Left lobe of liver (tissue), 2 donors: Measurements from ENCODE around the gene HYCC1. TPM values are rescaled to one million over a fixed set of nuclear protein-coding genes. Genes with fewer than 3 reads are reported as not detected.
"Not testable (repeated sequence)": the region's sequence is repeated elsewhere in the genome, so short reads cannot be mapped to it uniquely, and the experiment has no call there.

Experiments used
- ATAC-seq: fragments of 200-7000 bp; cut with Tn5 transposase; one replicate; pipeline ENCODE4 v1.9.1; 2020; ENCODE audit warnings: mild to moderate bottlenecking, moderate library complexity
- DNase-seq: peaks from one replicate; pipeline ENCODE4 v3.0.0-alpha.2; 2020; ENCODE audit warnings: low spot score
- total RNA-seq: library from RNA; stranded (reverse); gene quantifications from one replicate; pipeline ENCODE4 v1.2.1, GENCODE V29; 2021
- donor health status: DM: no; HTN: no; CAD: no; lungs with moderate emphysema.
- donor health status: DM: no; HTN: yes; CAD: no.

The HYCC1 gene
- total RNA-seq = 14.7 TPM

GRCh38 chr7:23013715-23014649, at the start of gene HYCC1:
Gene HYCC1 (minus strand): TSS chr7:23014130. CDS start chr7:22991111, 23,019 bp downstream.
- peak; percentile 96 for ATAC-seq
- DNase-seq = peak; percentile 99

GRCh38 chr7:23062452-23062851, 48.5 kb upstream of the HYCC1 start:
- DNase-seq (no peak), ATAC-seq (no peak)

GRCh38 chr7:23061327-23061726, 47.4 kb upstream of the HYCC1 start:
- DNase-seq (no peak), ATAC-seq (no peak)

- DNase-seq (no peak), ATAC-seq (no peak)
Observed at GRCh38 chr7:23058408-23059096, 44.6 kb upstream of the HYCC1 start.

GRCh38 chr7:23055582-23056178, 41.8 kb upstream of the HYCC1 start:
- DNase-seq (peak; percentile 48), ATAC-seq (peak; percentile 96)

GRCh38 chr7:23051124-23051485, 37.2 kb upstream of the HYCC1 start:
- not testable (repeated sequence) for ATAC-seq, DNase-seq

- not testable (repeated sequence) for DNase-seq, ATAC-seq
Observed at GRCh38 chr7:23046336-23046735, 32.4 kb upstream of the HYCC1 start.

- not testable (repeated sequence) for DNase-seq
Observed at GRCh38 chr7:23045086-23045485, 31.2 kb upstream of the HYCC1 start.

GRCh38 chr7:23044581-23044980, 30.7 kb upstream of the HYCC1 start:
- no peak for ATAC-seq
- no peak for DNase-seq

More at GRCh38 chr7:23045086-23045485, 31.2 kb upstream of the HYCC1 start:
- not testable (repeated sequence) for ATAC-seq

GRCh38 chr7:23043441-23043840, 29.5 kb upstream of the HYCC1 start:
- ATAC-seq = no peak

GRCh38 chr7:23039674-23040073, 25.7 kb upstream of the HYCC1 start:
- ATAC-seq, DNase-seq: not testable (repeated sequence)

More at GRCh38 chr7:23043441-23043840, 29.5 kb upstream of the HYCC1 start:
- DNase-seq = no peak

GRCh38 chr7:23035542-23036371, 21.8 kb upstream of the HYCC1 start:
- DNase-seq, ATAC-seq: not testable (repeated sequence)

GRCh38 chr7:23027261-23027660, 13.3 kb upstream of the HYCC1 start:
- ATAC-seq (no peak), DNase-seq (no peak)

- DNase-seq (no peak), ATAC-seq (no peak)
Observed at GRCh38 chr7:23026164-23026563, 12.2 kb upstream of the HYCC1 start.

- no peak for DNase-seq
- ATAC-seq = no peak
Observed at GRCh38 chr7:23024454-23024853, 10.5 kb upstream of the HYCC1 start.

- DNase-seq = no peak
- ATAC-seq = no peak
Observed at GRCh38 chr7:23022851-23023250, 8.9 kb upstream of the HYCC1 start.

GRCh38 chr7:23022258-23022769, 8.4 kb upstream of the HYCC1 start:
- DNase-seq (no peak), ATAC-seq (no peak)

- no peak for ATAC-seq
- no peak for DNase-seq
Observed at GRCh38 chr7:23021596-23021995, 7.7 kb upstream of the HYCC1 start.

- DNase-seq (no peak), ATAC-seq (no peak)
Observed at GRCh38 chr7:23020742-23021401, 6.9 kb upstream of the HYCC1 start.

- ATAC-seq = no peak
Observed at GRCh38 chr7:23018750-23019149, 4.8 kb upstream of the HYCC1 start.

More at GRCh38 chr7:23018750-23019149, 4.8 kb upstream of the HYCC1 start:
- DNase-seq = no peak
